SK-N-SH (cell line): ENCODE measurements around the gene CHAT. TPM values are rescaled to one million over a fixed set of nuclear protein-coding genes. Genes with fewer than 3 reads are reported as not detected.

Experiments used
- CTCF ChIA-PET: fragments of 300-600, 350-600 bp; formaldehyde crosslinking; extraction: SDS; loops from one replicate; lab custom pipeline; 2021; lab: Yijun Ruan, JAX
- POLR2A ChIA-PET: fragments of 350-600 bp; sonication (Branson Sonifier 250); formaldehyde crosslinking; extraction: SDS; loops from one replicate; lab custom pipeline; 2020; ENCODE audit warnings: antibody characterized with exemption, inconsistent platforms; lab: Yijun Ruan, JAX
- DNase-seq: peaks from one replicate; pipeline ENCODE4 v3.0.0; 2012
- H2AFZ ChIP-seq: fragments of 200-600 bp; sonication (generic); 2 replicates; pipeline ENCODE4 v1.8.1; 2016; ENCODE audit warnings: antibody characterized with exemption, mild to moderate bottlenecking, low read depth
- H3F3A ChIP-seq: fragments of 200-600 bp; sonication (generic); replicated peaks from 2 replicates; pipeline ENCODE3; 2016; ENCODE audit warnings: antibody characterized with exemption, mild to moderate bottlenecking; ENCODE audit not compliant: insufficient read depth
- H3K27ac ChIP-seq, 2 experiments: fragments of 200-500 bp in 1 of 2; fragments of 200-600 bp in 1 of 2; sonication (Bioruptor generic) in 1 of 2; sonication (generic), shearing (Covaris generic) in 1 of 2; 2 replicates each; pipeline versions ENCODE4 v1.5.1 to v1.6.1; 2014 to 2016; ENCODE audit warnings: low read depth in 2 of 2, inconsistent platforms in 1 of 2, low read length in 1 of 2, mild to moderate bottlenecking in 1 of 2, mixed read lengths in 1 of 2
- H3K27me3 ChIP-seq: fragments of 200-600 bp; sonication (generic), shearing (Covaris generic); 2 replicates; pipeline ENCODE4 v1.6.1; 2016; ENCODE audit warnings: mixed run types; ENCODE audit not compliant: insufficient read depth
- H3K36me3 ChIP-seq, 2 experiments: fragments of 200-500 bp in 1 of 2; fragments of 200-600 bp in 1 of 2; sonication (Bioruptor generic) in 1 of 2; sonication (generic) in 1 of 2; replicated peaks in 1 of 2; 2 replicates each; pipeline versions ENCODE3 to v1.5.1; 2014 to 2016; ENCODE audit warnings: low read length in 1 of 2, mild to moderate bottlenecking in 1 of 2; ENCODE audit not compliant: insufficient read depth in 2 of 2, control insufficient read depth in 1 of 2
- H3K4me1 ChIP-seq, 2 experiments: fragments of 200-500 bp in 1 of 2; fragments of 200-600 bp in 1 of 2; sonication (Bioruptor generic) in 1 of 2; sonication (generic), shearing (Covaris generic) in 1 of 2; 2 replicates each; pipeline versions ENCODE4 v1.5.1 to v1.6.1; 2014 to 2016; ENCODE audit warnings: low read depth in 1 of 2, low read length in 1 of 2, mixed run types in 1 of 2; ENCODE audit not compliant: insufficient read depth in 2 of 2, control insufficient read depth in 1 of 2
- H3K4me2 ChIP-seq: fragments of 200-600 bp; sonication (generic), shearing (Covaris generic); 2 replicates; pipeline ENCODE4 v1.6.1; 2017; ENCODE audit warnings: mixed run types
- H3K4me3 ChIP-seq, 2 experiments: fragments of 200-500 bp in 1 of 2; fragments of 200-600 bp in 1 of 2; sonication (Bioruptor generic) in 1 of 2; sonication (generic), shearing (Covaris generic) in 1 of 2; 2 replicates each; pipeline versions ENCODE4 v1.5.1 to v1.8.1; 2014 to 2016; ENCODE audit warnings: low read depth in 2 of 2, inconsistent platforms in 1 of 2, low read length in 1 of 2, mild to moderate bottlenecking in 1 of 2, mixed read lengths in 1 of 2, moderate library complexity in 1 of 2
- H3K79me2 ChIP-seq: fragments of 200-600 bp; sonication (generic); 2 replicates; pipeline ENCODE4 v1.8.1; 2017; ENCODE audit warnings: mild to moderate bottlenecking; ENCODE audit not compliant: insufficient read depth
- H3K9ac ChIP-seq: fragments of 200-600 bp; sonication (generic); 2 replicates; pipeline ENCODE4 v1.6.1; 2017; ENCODE audit warnings: mixed run types
- H3K9me2 ChIP-seq: fragments of 200-600 bp; sonication (generic); 2 replicates; pipeline ENCODE4 v1.6.1; 2017; ENCODE audit warnings: mixed run types
- H3K9me3 ChIP-seq: fragments of 200-600 bp; sonication (generic); 2 replicates; pipeline ENCODE4 v1.6.1; 2017; ENCODE audit warnings: mixed run types, mild to moderate bottlenecking, moderate library complexity
- H4K20me1 ChIP-seq: fragments of 200-600 bp; sonication (generic); 2 replicates; pipeline ENCODE4 v1.6.1; 2017; ENCODE audit warnings: mild to moderate bottlenecking, mixed run types; ENCODE audit not compliant: insufficient read depth
- ELF1 ChIP-seq: IDR thresholded peaks from 2 replicates; pipeline ENCODE4 v1.4.0; 2012
- EP300 ChIP-seq, 2 experiments: IDR thresholded peaks; 2 replicates each; pipeline versions ENCODE4 v1.4.0 to v1.6.1; 2012; ENCODE audit warnings: borderline replicate concordance in 1 of 2, low read depth in 1 of 2, low read length in 1 of 2
- EZH2phosphoT487 ChIP-seq: fragments of 200-600 bp; sonication (generic); IDR thresholded peaks from 2 replicates; pipeline ENCODE4 v1.6.1; 2017; ENCODE audit warnings: low read depth, mixed run types, mild to moderate bottlenecking, antibody characterized with exemption, moderate library complexity, borderline replicate concordance
- FOXM1 ChIP-seq: IDR thresholded peaks from 2 replicates; pipeline ENCODE4 v1.4.0; 2012; ENCODE audit warnings: low read depth, mild to moderate bottlenecking
- GATA2 ChIP-seq: sonication (generic); formaldehyde crosslinking; IDR thresholded peaks from 2 replicates; pipeline ENCODE4 v1.5.0; 2020; ENCODE audit warnings: mild to moderate bottlenecking, missing genetic modification reagents
- IRF3 ChIP-seq: fragments of 150-350 bp; IDR thresholded peaks from 2 replicates; pipeline ENCODE4 v1.6.1; 2016; ENCODE audit warnings: mild to moderate bottlenecking, low read depth, low read length
- MEF2A ChIP-seq: IDR thresholded peaks from 2 replicates; pipeline ENCODE4 v1.4.0; 2012; ENCODE audit warnings: low read depth, borderline replicate concordance
- MXI1 ChIP-seq: IDR thresholded peaks from 2 replicates; pipeline ENCODE4 v1.6.1; 2012; ENCODE audit warnings: mild to moderate bottlenecking, low read depth, low read length, improper control_type of control experiment
- NRF1 ChIP-seq: IDR thresholded peaks from 2 replicates; pipeline ENCODE4 v1.6.1; 2012; ENCODE audit warnings: low read depth, mild to moderate bottlenecking, low read length
- RFX5 ChIP-seq: IDR thresholded peaks from 2 replicates; pipeline ENCODE4 v1.6.1; 2012; ENCODE audit warnings: mild to moderate bottlenecking, improper control_type of control experiment, low read length
- SIN3A ChIP-seq: IDR thresholded peaks from 2 replicates; pipeline ENCODE4 v1.6.1; 2012; ENCODE audit warnings: low read depth, mild to moderate bottlenecking, low read length, moderate library complexity, borderline replicate concordance
- TAF1 ChIP-seq: IDR thresholded peaks from 2 replicates; pipeline ENCODE4 v1.6.1; 2012; ENCODE audit warnings: low read depth, mild to moderate bottlenecking, low read length, moderate library complexity, borderline replicate concordance
- ZBTB33 ChIP-seq: IDR thresholded peaks from 2 replicates; pipeline ENCODE4 v1.4.0; 2012; ENCODE audit warnings: low read depth, borderline replicate concordance
- WGBS: methylation state at CpG from one replicate; pipeline ENCODE4 v1.1.6; 2017; ENCODE audit warnings: low lambda C conversion rate; 5-methylcytosine and 5-hydroxymethylcytosine counted together
- polyA plus RNA-seq, 3 experiments: library from polyadenylated mRNA; depleted of rRNA; stranded (reverse); fragments of >200 nt; gene quantifications; 2 replicates each; pipeline ENCODE4 v1.2.3, GENCODE V29; 2012
- TF ChIP-seq, protein P1 (sequence below): IDR thresholded peaks from 2 replicates; pipeline ENCODE4 v1.4.0; 2012; ENCODE audit warnings: low read depth, borderline replicate concordance
- TF ChIP-seq, protein P2 (sequence below): IDR thresholded peaks from 2 replicates; pipeline ENCODE4 v1.6.1; 2012; ENCODE audit warnings: mild to moderate bottlenecking, low read depth, low read length, moderate library complexity
- TF ChIP-seq, protein P3 (sequence below): IDR thresholded peaks from 2 replicates; pipeline ENCODE4; 2012

The CHAT gene
- polyA plus RNA-seq, 1 of the 3 experiments (the other 2 are of a cell fraction) = not detected

DNA sequence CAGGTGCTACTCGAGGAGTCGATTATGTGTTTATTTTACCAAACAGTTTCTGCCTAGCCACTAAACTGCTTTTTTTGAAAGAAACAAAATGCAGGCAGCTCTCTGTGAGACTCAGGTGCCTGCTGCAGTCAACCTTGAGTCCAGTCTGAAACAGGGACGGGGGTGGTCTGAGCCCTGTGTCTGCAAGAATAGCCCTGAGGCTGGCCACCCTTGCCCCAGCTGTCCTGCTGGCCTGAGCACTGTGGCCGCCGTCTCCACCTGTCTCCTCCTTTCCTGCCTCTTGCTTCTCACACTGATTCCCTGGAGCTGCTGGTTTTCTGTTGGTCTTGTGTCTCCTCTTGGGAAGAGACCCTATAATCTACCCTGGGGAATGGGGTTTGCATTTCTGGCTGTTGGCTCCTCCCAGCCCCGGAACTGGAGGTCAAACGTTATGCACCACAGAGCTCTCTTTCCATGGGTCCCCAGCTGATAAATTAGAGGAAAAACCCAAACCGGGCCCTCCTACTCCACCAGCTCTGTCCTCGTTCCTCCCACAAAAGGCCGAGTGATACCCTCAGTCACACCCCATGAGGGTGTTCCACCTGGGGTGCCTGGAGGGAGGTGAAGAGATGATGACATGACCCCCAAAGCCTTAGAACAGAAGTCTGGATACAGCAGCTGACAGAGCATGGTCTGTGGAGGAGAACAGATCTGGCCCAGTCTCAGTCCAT lies 18.7 kb upstream of the CHAT start (continued):
- TF ChIP-seq MEF2A (no peak), RFX5 (no peak), IRF3 (no peak), NRF1 (no peak), EP300 (IDR thresholded peaks at IDR 0.05; ENCODE audit: borderline replicate concordance in 1 of 2, low read depth in 1 of 2, low read length in 1 of 2) (no peak), ELF1 (no peak)
- TF ChIP-seq, protein P1, sequence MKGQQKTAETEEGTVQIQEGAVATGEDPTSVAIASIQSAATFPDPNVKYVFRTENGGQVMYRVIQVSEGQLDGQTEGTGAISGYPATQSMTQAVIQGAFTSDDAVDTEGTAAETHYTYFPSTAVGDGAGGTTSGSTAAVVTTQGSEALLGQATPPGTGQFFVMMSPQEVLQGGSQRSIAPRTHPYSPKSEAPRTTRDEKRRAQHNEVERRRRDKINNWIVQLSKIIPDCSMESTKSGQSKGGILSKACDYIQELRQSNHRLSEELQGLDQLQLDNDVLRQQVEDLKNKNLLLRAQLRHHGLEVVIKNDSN = no peak

DNA sequence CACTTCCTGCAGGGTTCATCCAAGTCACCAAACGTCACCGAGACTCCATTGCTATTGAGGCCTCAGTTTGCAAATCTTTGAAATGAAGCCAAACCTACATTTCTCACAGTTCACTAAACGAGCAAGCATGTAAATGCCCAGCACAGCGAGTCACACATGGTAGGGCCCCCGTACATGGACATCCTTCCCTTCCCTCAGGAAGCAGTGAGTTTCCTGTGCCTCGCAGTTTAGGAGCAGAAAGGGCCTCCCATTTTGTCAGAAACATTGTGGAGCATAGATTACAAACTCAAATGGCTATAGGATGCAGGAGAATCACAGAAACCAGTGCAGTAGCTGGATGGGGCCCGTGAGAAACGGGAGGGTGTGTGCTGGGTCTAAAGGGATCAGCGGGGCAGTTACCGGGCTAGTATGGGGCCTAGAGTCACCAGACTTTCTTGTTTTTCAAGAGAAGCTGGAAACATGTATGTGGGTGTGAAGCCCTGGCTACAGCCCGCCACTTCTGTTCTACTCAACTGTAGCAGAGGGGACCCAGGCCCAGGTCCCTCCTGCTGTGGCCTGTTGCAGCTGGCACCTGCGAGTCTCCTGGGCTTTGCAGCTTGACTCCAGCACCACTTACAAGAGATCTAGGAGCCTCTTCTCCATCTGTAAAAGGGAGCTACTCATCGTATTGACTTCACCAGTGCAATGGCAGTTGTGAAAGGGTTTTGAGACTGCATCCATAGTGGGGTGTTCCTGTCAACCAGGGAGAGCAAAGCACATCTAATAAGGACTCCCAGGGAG lies 17.9 kb upstream of the CHAT start:
- WGBS = 78% methylated on average over 9 of the region's 13 CpGs
- no peaks in the 10 kb centered on the region for H4K20me1 ChIP-seq
- peaks cover 0 to 15% of the 10 kb centered on the region in 2 experiments; a peak in 1 of 4 replicates for H3K4me1 ChIP-seq
- H3K9ac ChIP-seq = no peak overlapping the region
- no peak overlapping the region for H2AFZ ChIP-seq
- ChIA-PET POLR2A (interaction anchor here (1.4 to 2.5 kb wide), 2 partner anchors 14 to 166 kb away, joined by 4 to 7 read pairs; partner anchors contain the start of genes OGDHL and SLC18A3), CTCF (interaction anchor here (0.8 to 4.0 kb wide), 19 partner anchors 11 to 1043 kb away, joined by 3 to 36 read pairs (median 4); partner anchors contain the start of genes OGDHL, PARG and TIMM23B)
- H3K27ac ChIP-seq = no peak overlapping the region
- H3K36me3 ChIP-seq = no peaks in the 10 kb centered on the region
- TF ChIP-seq, protein P2, sequence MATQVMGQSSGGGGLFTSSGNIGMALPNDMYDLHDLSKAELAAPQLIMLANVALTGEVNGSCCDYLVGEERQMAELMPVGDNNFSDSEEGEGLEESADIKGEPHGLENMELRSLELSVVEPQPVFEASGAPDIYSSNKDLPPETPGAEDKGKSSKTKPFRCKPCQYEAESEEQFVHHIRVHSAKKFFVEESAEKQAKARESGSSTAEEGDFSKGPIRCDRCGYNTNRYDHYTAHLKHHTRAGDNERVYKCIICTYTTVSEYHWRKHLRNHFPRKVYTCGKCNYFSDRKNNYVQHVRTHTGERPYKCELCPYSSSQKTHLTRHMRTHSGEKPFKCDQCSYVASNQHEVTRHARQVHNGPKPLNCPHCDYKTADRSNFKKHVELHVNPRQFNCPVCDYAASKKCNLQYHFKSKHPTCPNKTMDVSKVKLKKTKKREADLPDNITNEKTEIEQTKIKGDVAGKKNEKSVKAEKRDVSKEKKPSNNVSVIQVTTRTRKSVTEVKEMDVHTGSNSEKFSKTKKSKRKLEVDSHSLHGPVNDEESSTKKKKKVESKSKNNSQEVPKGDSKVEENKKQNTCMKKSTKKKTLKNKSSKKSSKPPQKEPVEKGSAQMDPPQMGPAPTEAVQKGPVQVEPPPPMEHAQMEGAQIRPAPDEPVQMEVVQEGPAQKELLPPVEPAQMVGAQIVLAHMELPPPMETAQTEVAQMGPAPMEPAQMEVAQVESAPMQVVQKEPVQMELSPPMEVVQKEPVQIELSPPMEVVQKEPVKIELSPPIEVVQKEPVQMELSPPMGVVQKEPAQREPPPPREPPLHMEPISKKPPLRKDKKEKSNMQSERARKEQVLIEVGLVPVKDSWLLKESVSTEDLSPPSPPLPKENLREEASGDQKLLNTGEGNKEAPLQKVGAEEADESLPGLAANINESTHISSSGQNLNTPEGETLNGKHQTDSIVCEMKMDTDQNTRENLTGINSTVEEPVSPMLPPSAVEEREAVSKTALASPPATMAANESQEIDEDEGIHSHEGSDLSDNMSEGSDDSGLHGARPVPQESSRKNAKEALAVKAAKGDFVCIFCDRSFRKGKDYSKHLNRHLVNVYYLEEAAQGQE = no peak
- TF ChIP-seq SIN3A (no peak), GATA2 (CRISPR knock-in tag) (no peak), FOXM1 (no peak), NRF1 (no peak), EP300 (IDR thresholded peaks at IDR 0.05; ENCODE audit: borderline replicate concordance in 1 of 2, low read depth in 1 of 2, low read length in 1 of 2) (no peak), ZBTB33 (no peak), TAF1 (no peak), MXI1 (no peak), EZH2phosphoT487 (no peak)
- TF ChIP-seq, protein P3, sequence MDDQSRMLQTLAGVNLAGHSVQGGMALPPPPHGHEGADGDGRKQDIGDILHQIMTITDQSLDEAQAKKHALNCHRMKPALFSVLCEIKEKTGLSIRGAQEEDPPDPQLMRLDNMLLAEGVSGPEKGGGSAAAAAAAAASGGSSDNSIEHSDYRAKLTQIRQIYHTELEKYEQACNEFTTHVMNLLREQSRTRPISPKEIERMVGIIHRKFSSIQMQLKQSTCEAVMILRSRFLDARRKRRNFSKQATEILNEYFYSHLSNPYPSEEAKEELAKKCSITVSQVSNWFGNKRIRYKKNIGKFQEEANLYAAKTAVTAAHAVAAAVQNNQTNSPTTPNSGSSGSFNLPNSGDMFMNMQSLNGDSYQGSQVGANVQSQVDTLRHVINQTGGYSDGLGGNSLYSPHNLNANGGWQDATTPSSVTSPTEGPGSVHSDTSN = no peak
- TF ChIP-seq, protein P1 = no peak
- H3K4me3 ChIP-seq = no peak overlapping the region
- no peaks in the 10 kb centered on the region for H3F3A ChIP-seq
- H3K9me2 ChIP-seq = no peaks in the 10 kb centered on the region
- H3K4me2 ChIP-seq = no peak overlapping the region
- no peaks in the 10 kb centered on the region for H3K27me3 ChIP-seq
- no peaks in the 10 kb centered on the region for H3K9me3 ChIP-seq
- no peaks in the 10 kb centered on the region for H3K79me2 ChIP-seq
- DNase-seq = no peak
